HG02798 (cell line): ENCODE measurements around the gene CNIH1.
A peak's percentile ranks its signal among the peaks of the same experiment; 100 is the strongest.

Experiments used
- ATAC-seq: cut with Tn5 transposase; IDR thresholded peaks from one replicate; pipeline ENCODE4 v1.9.1; 2021; ENCODE audit warnings: mild to moderate bottlenecking; ENCODE audit not compliant: unreplicated experiment, poor library complexity

Gene CNIH1

GRCh38 chr14:54440873-54441868, at the start of gene CNIH1:
Gene CNIH1, minus strand, starts transcription at chr14:54441374. Its CDS starts 47 bp downstream, at chr14:54441327.
- peak; percentile 97 for ATAC-seq

- no peak for ATAC-seq
These were observed 49.4 kb upstream of the CNIH1 start for GRCh38 chr14:54490445-54491175.

DNA sequence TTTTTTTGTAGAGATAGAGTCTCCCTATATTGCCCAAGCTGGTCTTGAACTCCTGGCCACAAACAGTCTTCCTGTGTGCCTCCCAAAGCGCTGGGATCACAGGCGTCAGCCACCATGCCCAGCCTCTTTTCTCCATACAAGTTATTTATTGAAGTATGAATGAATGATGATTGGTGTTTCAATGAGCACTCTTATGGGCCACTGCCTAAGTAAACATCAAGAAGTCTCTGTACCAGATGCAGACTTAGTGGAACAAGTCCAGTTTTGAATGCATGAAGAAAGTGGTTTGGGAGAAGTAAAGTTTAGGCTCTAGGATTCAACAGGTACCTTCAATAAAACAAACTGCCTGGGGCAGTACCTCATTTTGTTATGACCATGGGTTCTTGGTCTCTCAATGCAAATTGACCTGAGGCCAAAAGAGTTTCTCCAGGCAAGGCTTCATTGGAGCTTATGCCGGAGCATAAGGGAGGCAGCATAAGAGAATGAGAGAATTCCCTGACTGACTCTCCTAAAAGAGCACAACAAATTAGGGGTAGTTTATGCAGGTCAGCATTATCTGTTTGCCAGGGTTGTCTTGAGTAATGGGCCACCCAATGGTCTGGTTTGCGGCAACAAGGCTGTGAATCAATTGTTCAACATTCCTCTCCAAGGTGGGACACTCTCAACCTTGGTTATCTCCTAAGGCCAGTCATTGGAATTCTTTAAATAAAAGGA, 48.7 kb upstream of the CNIH1 start:
- no peak for ATAC-seq

GRCh38 chr14:54489318-54489683, 48.1 kb upstream of the CNIH1 start:
- no peak for ATAC-seq

DNA sequence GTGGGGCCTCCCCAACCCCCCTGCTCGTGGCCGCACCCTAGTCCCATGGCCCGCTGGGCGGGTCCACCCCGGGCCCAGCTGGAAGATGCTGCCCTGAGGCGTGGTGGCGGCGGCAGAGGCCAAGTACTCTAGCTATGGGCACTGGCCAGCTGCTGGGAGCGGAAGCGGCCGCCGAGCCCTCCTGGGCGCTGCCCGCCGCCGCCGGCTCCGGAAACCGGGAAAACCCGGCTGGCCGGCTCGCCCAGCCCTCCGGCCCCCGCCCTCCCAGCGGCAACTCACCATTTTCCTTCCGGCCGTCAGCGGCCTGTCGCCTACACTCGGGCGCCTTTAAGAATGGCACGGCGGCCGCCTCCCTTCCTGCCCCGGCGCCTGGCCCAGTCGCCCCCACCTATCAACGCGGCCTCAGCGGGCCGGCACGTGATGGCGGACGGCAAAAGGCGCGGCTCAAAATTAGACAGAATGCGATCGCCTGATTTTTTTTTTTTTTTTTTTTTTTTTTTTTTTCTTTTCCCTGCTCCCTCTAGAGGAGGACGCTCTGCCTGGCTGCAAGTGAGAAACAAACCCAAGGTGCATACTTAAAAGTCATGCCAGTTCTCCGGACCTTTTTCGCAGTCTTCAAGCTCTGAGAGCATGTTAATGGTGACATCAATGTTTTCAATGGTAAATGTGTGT, 47.6 kb upstream of the CNIH1 start, which contains the start of gene GMFB:
Gene GMFB (minus strand): TSS at position 335 of the 672 bp plus-strand sequence. CDS start 53 bp downstream, at position 282.
- ATAC-seq = peak; percentile 95

DNA sequence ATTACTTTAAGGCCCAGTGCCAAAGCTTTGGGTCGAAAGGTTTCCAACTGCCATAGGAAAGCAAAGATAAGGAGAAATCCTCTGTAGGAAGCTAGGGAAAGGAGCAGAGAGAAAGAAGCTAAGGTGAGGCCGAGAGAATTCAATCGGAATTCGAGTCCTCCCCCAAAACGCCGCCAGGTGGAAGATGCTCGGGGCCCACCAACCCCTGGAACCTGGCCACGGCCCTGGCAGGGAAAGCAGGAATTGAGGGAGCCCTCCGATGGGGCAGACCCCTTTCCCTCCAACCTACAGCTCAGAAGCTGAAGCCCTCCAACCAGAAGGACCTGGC, 47.1 kb upstream of the CNIH1 start:
- ATAC-seq = no peak

DNA sequence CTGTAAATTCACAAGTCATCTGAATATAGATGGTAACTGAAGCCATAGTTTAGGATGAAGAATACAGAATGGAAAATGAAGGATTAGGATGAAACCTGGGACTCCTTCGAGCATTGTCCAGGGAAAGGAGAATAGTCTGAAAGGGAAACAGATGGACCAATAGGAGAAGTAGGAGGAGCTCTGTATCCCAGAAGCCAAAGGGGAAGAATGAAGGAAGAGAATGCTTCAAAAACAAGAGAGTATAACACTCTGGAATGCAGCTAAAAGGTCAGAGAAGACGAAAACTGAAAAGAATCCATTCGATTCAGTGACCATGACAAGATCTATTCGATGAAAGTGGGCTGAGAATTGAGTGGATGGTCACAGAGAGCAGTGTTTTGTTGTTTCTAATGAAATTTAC, 46.6 kb upstream of the CNIH1 start:
- no peak for ATAC-seq

DNA sequence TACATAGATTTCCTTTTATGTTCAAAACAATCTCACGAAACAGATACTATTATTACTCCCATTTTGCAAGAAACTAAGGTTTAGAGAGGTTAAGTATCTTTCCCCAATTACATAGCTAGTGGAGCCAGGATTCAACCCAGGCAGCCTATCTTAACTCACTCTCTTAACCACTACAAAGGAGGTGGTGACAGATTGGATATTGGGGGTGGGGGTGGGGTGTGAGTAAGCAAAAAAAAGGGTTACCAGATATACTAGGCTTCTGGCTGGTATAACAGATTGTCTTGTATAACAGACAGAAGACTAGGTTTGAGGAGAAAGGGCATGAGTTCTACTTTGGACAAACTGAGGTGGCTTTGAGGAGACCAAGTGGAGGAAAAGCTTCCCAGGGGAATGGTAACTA, 45.5 kb upstream of the CNIH1 start:
- no peak for ATAC-seq

- ATAC-seq = no peak
These were observed 42.7 kb upstream of the CNIH1 start for GRCh38 chr14:54483846-54484245.

- no peak for ATAC-seq
These were observed 42.0 kb upstream of the CNIH1 start for GRCh38 chr14:54483073-54483745.

DNA sequence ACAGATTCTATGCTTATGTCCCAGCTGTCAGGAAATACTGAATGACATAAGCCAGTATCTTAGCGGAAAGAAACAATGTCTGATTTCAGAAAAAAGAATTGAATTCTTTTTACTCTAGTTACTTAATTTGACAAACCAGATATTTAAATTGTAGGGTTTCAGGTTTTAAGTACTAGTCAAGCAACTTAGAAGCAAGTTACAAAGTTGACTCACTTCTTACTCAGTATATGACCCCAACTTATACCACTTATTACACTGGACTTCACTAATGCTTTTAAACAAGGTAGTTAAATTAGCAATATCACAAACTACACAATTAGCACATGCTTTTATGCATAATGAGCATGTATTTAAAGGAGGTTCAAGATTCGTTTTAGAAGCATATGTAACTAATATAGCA, 40.5 kb upstream of the CNIH1 start:
- ATAC-seq = no peak

DNA sequence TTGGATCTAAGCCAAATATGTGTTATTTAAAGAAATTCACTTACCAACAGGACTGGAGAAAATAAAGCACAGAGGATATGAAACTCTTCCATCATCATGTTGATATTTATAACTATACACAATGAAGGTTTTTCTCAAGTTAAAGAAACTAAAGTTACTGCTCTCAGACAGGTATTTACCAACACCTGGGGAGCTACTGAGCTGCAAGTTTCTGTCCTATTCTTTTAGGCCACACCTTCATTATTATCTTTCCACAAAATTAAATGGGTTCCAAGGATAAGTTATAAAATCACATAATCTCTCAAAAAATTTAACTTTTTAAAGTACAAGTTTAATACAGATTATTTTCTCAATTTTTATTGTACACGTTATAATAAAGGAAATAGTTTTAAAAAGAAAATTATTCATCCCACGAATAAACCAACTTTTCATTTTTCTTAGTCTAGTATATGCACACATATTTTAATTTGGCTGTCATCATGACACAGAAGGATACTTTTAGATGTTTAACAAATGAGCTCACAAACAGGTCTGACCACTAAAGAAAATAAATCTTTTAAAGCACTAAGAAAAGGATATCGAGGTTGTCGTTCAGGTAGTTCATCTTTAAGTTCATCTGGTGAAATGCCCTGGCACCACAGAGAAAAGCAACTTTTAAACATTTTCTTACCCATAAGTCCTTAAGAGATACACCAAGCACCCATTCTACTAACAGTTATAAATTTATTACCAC, 39.8 kb upstream of the CNIH1 start:
- no peak for ATAC-seq

DNA sequence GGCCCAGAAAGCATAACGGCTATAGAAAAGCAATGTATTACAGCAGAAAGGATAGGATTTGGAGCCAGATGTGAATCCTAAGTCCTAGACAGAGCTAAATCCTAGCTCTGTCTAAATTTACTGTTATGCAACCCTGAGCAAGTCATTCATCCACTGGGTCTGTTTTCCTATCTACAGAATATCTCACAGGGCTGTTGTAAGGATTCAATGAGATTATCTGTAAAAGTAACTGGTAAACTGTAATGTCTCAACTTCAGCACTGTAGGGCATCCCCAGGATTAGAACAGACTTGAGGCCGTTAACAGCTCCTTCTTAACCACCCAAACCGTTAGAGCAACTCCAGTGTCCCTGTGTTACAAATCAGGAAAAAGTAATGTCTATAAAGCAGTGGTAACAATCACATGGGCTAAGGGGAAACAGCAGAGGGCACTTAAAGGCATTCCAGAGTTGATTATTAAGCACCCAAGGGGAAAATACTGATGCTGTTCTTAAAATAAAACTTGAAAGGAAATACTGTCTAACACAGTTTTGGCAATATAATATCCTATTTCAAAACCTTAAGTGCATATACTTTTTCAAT, 37.6 kb upstream of the CNIH1 start:
- no peak for ATAC-seq

GRCh38 chr14:54475911-54476310, 34.7 kb upstream of the CNIH1 start:
- ATAC-seq = no peak

GRCh38 chr14:54475187-54475899, 34.2 kb upstream of the CNIH1 start:
- no peak for ATAC-seq

GRCh38 chr14:54474232-54474793, 33.1 kb upstream of the CNIH1 start:
- no peak for ATAC-seq

- no peak for ATAC-seq
These were observed 31.1 kb upstream of the CNIH1 start for GRCh38 chr14:54472315-54472714.

DNA sequence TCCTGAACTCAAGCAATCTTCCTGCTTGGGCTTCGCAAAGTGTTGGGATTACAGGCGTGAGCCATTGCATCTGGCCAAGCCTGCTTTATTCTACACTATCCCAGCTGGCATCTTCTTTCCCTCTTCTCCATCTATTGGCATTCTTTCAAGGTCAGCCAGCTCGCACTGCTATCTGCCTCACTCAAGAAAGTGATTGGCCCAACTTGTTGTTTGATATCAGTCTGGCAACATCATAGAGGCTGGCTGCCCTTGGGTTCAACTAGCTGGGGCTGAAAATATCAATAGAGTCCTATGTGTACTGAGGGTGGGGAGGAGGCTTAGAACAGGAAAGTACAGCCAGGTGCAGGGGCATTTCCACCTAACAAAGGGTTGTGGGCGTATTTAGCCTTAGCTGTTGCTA, 30.5 kb upstream of the CNIH1 start:
- no peak for ATAC-seq
